Measurements from ENCODE around the gene LIN28A. TPM values are rescaled to one million over a fixed set of nuclear protein-coding genes. Genes with fewer than 3 reads are reported as not detected.

The LIN28A gene
- total RNA-seq, 2 experiments from 2014 or later = not detected

GRCh38 chr1:26452459-26453183, 42.0 kb downstream of the LIN28A start:
- no peak for TF ChIP-seq CTCF (IDR thresholded peaks at IDR 0.05)
- H3K9me3 ChIP-seq (ENCODE audit: control insufficient read depth in 1 of 2, insufficient read depth in 1 of 2, low read length in 2 of 2) = no peaks in the 10 kb centered on the region
- Mint-ChIP-seq H3K27ac (no peak overlapping the region), H3K9me3 (no peaks in the 10 kb centered on the region), H3K27me3 (no peaks in the 10 kb centered on the region), H3K4me3 (no peak overlapping the region), H3K36me3 (ENCODE audit: low read depth) (peaks cover 75% of the 10 kb centered on the region), H3K4me1 (ENCODE audit: low read depth) (no peaks in the 10 kb centered on the region)
- ChIA-PET CTCF (no interaction called here), POLR2A (interaction anchor here (1.1 kb wide), 1 partner anchor 19 kb away, joined by 3 read pairs; no protein-coding TSS in a partner anchor)
- no peaks in the 10 kb centered on the region for H3K27me3 ChIP-seq (ENCODE audit: control insufficient read depth in 1 of 2, insufficient read depth in 2 of 2, low read length in 2 of 2)
- H3K4me1 ChIP-seq (ENCODE audit: insufficient read depth, low read length) = no peaks in the 10 kb centered on the region
- no peak overlapping the region for H3K27ac ChIP-seq (ENCODE audit: low read depth in 1 of 2, low read length in 2 of 2)
- intact Hi-C loops (cut with DNase I, micrococcal nuclease) = no loop called here
- DNase-seq (no peak), ATAC-seq (ENCODE audit: poor library complexity) (no peak)
- peaks cover 48% of the 10 kb centered on the region for H3K36me3 ChIP-seq (ENCODE audit: insufficient read depth, low read length)
- H3K4me3 ChIP-seq (ENCODE audit: low read length) = no peak overlapping the region

- TF ChIP-seq CTCF (IDR thresholded peaks at IDR 0.05) = no peak
- Histone ChIP-seq H3K4me1 (ENCODE audit: insufficient read depth, low read length) (no peaks in the 10 kb centered on the region), H3K9me3 (ENCODE audit: control insufficient read depth in 1 of 2, insufficient read depth in 1 of 2, low read length in 2 of 2) (no peaks in the 10 kb centered on the region), H3K36me3 (ENCODE audit: insufficient read depth, low read length) (peaks cover 54% of the 10 kb centered on the region), H3K27ac (ENCODE audit: low read depth in 1 of 2, low read length in 2 of 2) (no peak overlapping the region), H3K4me3 (ENCODE audit: low read length) (no peak overlapping the region), H3K27me3 (ENCODE audit: control insufficient read depth in 1 of 2, insufficient read depth in 2 of 2, low read length in 2 of 2) (no peaks in the 10 kb centered on the region)
- Mint-ChIP-seq H3K4me3 (no peak overlapping the region), H3K4me1 (ENCODE audit: low read depth) (no peaks in the 10 kb centered on the region), H3K9me3 (no peaks in the 10 kb centered on the region), H3K27me3 (no peaks in the 10 kb centered on the region), H3K36me3 (ENCODE audit: low read depth) (peaks cover 84% of the 10 kb centered on the region), H3K27ac (no peak overlapping the region)
- intact Hi-C loops (cut with DNase I, micrococcal nuclease) = no loop called here
- ChIA-PET POLR2A (no interaction called here), CTCF (no interaction called here)
- ATAC-seq (ENCODE audit: poor library complexity) (no peak), DNase-seq (no peak)
Measured at GRCh38 chr1:26459148-26459547, 48.5 kb downstream of the LIN28A start.

- Mint-ChIP-seq H3K4me1 (ENCODE audit: low read depth) (no peaks in the 10 kb centered on the region), H3K27me3 (no peaks in the 10 kb centered on the region), H3K36me3 (ENCODE audit: low read depth) (peaks cover 85% of the 10 kb centered on the region), H3K27ac (no peak overlapping the region), H3K4me3 (no peak overlapping the region), H3K9me3 (no peaks in the 10 kb centered on the region)
- CTCF ChIA-PET = no interaction called here
- Histone ChIP-seq H3K27ac (ENCODE audit: low read depth in 1 of 2, low read length in 2 of 2) (no peak overlapping the region), H3K36me3 (ENCODE audit: insufficient read depth, low read length) (peaks cover 56% of the 10 kb centered on the region), H3K4me1 (ENCODE audit: insufficient read depth, low read length) (no peaks in the 10 kb centered on the region), H3K4me3 (ENCODE audit: low read length) (no peak overlapping the region), H3K9me3 (ENCODE audit: control insufficient read depth in 1 of 2, insufficient read depth in 1 of 2, low read length in 2 of 2) (no peaks in the 10 kb centered on the region), H3K27me3 (ENCODE audit: control insufficient read depth in 1 of 2, insufficient read depth in 2 of 2, low read length in 2 of 2) (no peaks in the 10 kb centered on the region)
- DNase-seq (no peak), ATAC-seq (ENCODE audit: poor library complexity) (no peak)
- TF ChIP-seq CTCF (IDR thresholded peaks at IDR 0.05) = no peak
- intact Hi-C loops (cut with DNase I, micrococcal nuclease) = no loop called here
- POLR2A ChIA-PET = no interaction called here
Measured at GRCh38 chr1:26459573-26460031, 49.0 kb downstream of the LIN28A start.
